ENCODE results near the gene MINK1.
A peak's percentile ranks its signal among the peaks of the same experiment; 100 is the strongest.
"Not testable (repeated sequence)": the region's sequence is repeated elsewhere in the genome, so short reads cannot be mapped to it uniquely, and the experiment has no call there.

Gene MINK1

GRCh38 chr17:4908711-4909496, 75.8 kb downstream of the MINK1 start:
- Histone ChIP-seq H3K27ac (ENCODE audit: low read length) (no peak overlapping the region), H3K4me3 (ENCODE audit: low read length) (no peak overlapping the region), H3K27me3 (ENCODE audit: control insufficient read depth, insufficient read depth, low read length) (no peaks in the 10 kb centered on the region), H3K36me3 (ENCODE audit: control insufficient read depth, insufficient read depth, low read length) (no peaks in the 10 kb centered on the region), H3K9me3 (ENCODE audit: control insufficient read depth, insufficient read depth, low read length) (no peaks in the 10 kb centered on the region), H3K4me1 (ENCODE audit: control insufficient read depth, insufficient read depth, low read length) (peaks cover 6% of the 10 kb centered on the region; the same call in 1 of the 2 replicates)
- peak; percentile 78 for DNase-seq (ENCODE audit: low read depth, low spot score)
- no CpG with 5 or more reads among the region's 20 CpGs for WGBS (ENCODE audit: insufficient coverage, insufficient read length)

- no peaks in the 10 kb centered on the region for H3K27me3 ChIP-seq (ENCODE audit: control insufficient read depth, insufficient read depth, low read length)
- H3K4me1 ChIP-seq (ENCODE audit: control insufficient read depth, insufficient read depth, low read length), result 0 out of 2 replicates have a peak, but pooled peaks cover 2% of the 10 kb centered on the region
- H3K36me3 ChIP-seq (ENCODE audit: control insufficient read depth, insufficient read depth, low read length), result no peaks in the 10 kb centered on the region
- no CpG with 5 or more reads among the region's 1 CpG for WGBS (ENCODE audit: insufficient coverage, insufficient read length)
- no peak overlapping the region for H3K27ac ChIP-seq (ENCODE audit: low read length)
- H3K4me3 ChIP-seq (ENCODE audit: low read length), result no peak overlapping the region
- DNase-seq (ENCODE audit: low read depth, low spot score), result no peak
- no peaks in the 10 kb centered on the region for H3K9me3 ChIP-seq (ENCODE audit: control insufficient read depth, insufficient read depth, low read length)
These were observed 80.9 kb downstream of the MINK1 start for GRCh38 chr17:4913994-4914393.

- not testable (repeated sequence) for DNase-seq (ENCODE audit: low read depth, low spot score); H3K36me3 ChIP-seq (ENCODE audit: control insufficient read depth, insufficient read depth, low read length); H3K4me3 ChIP-seq (ENCODE audit: low read length); H3K27me3 ChIP-seq (ENCODE audit: control insufficient read depth, insufficient read depth, low read length); H3K4me1 ChIP-seq (ENCODE audit: control insufficient read depth, insufficient read depth, low read length); H3K9me3 ChIP-seq (ENCODE audit: control insufficient read depth, insufficient read depth, low read length); H3K27ac ChIP-seq (ENCODE audit: low read length)
- no CpG with 5 or more reads among the region's 4 CpGs for WGBS (ENCODE audit: insufficient coverage, insufficient read length)
These were observed 81.4 kb downstream of the MINK1 start for GRCh38 chr17:4914551-4914950.

GRCh38 chr17:4919511-4920047, 86.4 kb downstream of the MINK1 start:
- H3K4me3 ChIP-seq (ENCODE audit: low read length), result no peak overlapping the region
- WGBS (ENCODE audit: insufficient coverage, insufficient read length), result no CpG with 5 or more reads among the region's 8 CpGs
- H3K36me3 ChIP-seq (ENCODE audit: control insufficient read depth, insufficient read depth, low read length), result no peaks in the 10 kb centered on the region
- no peak for DNase-seq (ENCODE audit: low read depth, low spot score)
- H3K27me3 ChIP-seq (ENCODE audit: control insufficient read depth, insufficient read depth, low read length), result no peaks in the 10 kb centered on the region
- H3K27ac ChIP-seq (ENCODE audit: low read length), result no peak overlapping the region
- H3K9me3 ChIP-seq (ENCODE audit: control insufficient read depth, insufficient read depth, low read length), result no peaks in the 10 kb centered on the region
- H3K4me1 ChIP-seq (ENCODE audit: control insufficient read depth, insufficient read depth, low read length), result no peaks in the 10 kb centered on the region

GRCh38 chr17:4920351-4921048, 87.4 kb downstream of the MINK1 start:
- H3K4me3 ChIP-seq (ENCODE audit: low read length), result no peak overlapping the region
- DNase-seq (ENCODE audit: low read depth, low spot score), result no peak
- no peak overlapping the region for H3K27ac ChIP-seq (ENCODE audit: low read length)
- no CpG with 5 or more reads among the region's 10 CpGs for WGBS (ENCODE audit: insufficient coverage, insufficient read length)
- H3K4me1 ChIP-seq (ENCODE audit: control insufficient read depth, insufficient read depth, low read length), result no peaks in the 10 kb centered on the region
- H3K9me3 ChIP-seq (ENCODE audit: control insufficient read depth, insufficient read depth, low read length), result no peaks in the 10 kb centered on the region
- H3K27me3 ChIP-seq (ENCODE audit: control insufficient read depth, insufficient read depth, low read length), result no peaks in the 10 kb centered on the region
- no peaks in the 10 kb centered on the region for H3K36me3 ChIP-seq (ENCODE audit: control insufficient read depth, insufficient read depth, low read length)

GRCh38 chr17:4921320-4921719, 88.2 kb downstream of the MINK1 start:
- H3K27me3 ChIP-seq (ENCODE audit: control insufficient read depth, insufficient read depth, low read length), result no peaks in the 10 kb centered on the region
- no CpG with 5 or more reads among the region's 4 CpGs for WGBS (ENCODE audit: insufficient coverage, insufficient read length)
- no peaks in the 10 kb centered on the region for H3K4me1 ChIP-seq (ENCODE audit: control insufficient read depth, insufficient read depth, low read length)
- no peaks in the 10 kb centered on the region for H3K9me3 ChIP-seq (ENCODE audit: control insufficient read depth, insufficient read depth, low read length)
- no peak for DNase-seq (ENCODE audit: low read depth, low spot score)
- no peak overlapping the region for H3K4me3 ChIP-seq (ENCODE audit: low read length)
- H3K36me3 ChIP-seq (ENCODE audit: control insufficient read depth, insufficient read depth, low read length), result no peaks in the 10 kb centered on the region
- no peak overlapping the region for H3K27ac ChIP-seq (ENCODE audit: low read length)

GRCh38 chr17:4926577-4927335, 93.6 kb downstream of the MINK1 start:
- not testable (repeated sequence) for H3K4me1 ChIP-seq (ENCODE audit: control insufficient read depth, insufficient read depth, low read length); H3K27me3 ChIP-seq (ENCODE audit: control insufficient read depth, insufficient read depth, low read length); H3K4me3 ChIP-seq (ENCODE audit: low read length); DNase-seq (ENCODE audit: low read depth, low spot score); H3K9me3 ChIP-seq (ENCODE audit: control insufficient read depth, insufficient read depth, low read length); H3K36me3 ChIP-seq (ENCODE audit: control insufficient read depth, insufficient read depth, low read length); H3K27ac ChIP-seq (ENCODE audit: low read length)
- no CpG with 5 or more reads among the region's 24 CpGs for WGBS (ENCODE audit: insufficient coverage, insufficient read length)

- 0 out of 2 replicates have a peak, but pooled peaks cover 2% of the 10 kb centered on the region for H3K36me3 ChIP-seq (ENCODE audit: control insufficient read depth, insufficient read depth, low read length)
- no peaks in the 10 kb centered on the region for H3K9me3 ChIP-seq (ENCODE audit: control insufficient read depth, insufficient read depth, low read length)
- 100% methylated on average over 1 of the region's 18 CpGs for WGBS (ENCODE audit: insufficient coverage, insufficient read length)
- no peak overlapping the region for H3K4me3 ChIP-seq (ENCODE audit: low read length)
- no peaks in the 10 kb centered on the region for H3K4me1 ChIP-seq (ENCODE audit: control insufficient read depth, insufficient read depth, low read length)
- H3K27ac ChIP-seq (ENCODE audit: low read length), result no peak overlapping the region
- no peaks in the 10 kb centered on the region for H3K27me3 ChIP-seq (ENCODE audit: control insufficient read depth, insufficient read depth, low read length)
- no peak for DNase-seq (ENCODE audit: low read depth, low spot score)
These were observed 95.7 kb downstream of the MINK1 start for GRCh38 chr17:4928881-4929280.

- no peaks in the 10 kb centered on the region for H3K4me1 ChIP-seq (ENCODE audit: control insufficient read depth, insufficient read depth, low read length)
- no CpG with 5 or more reads among the region's 14 CpGs for WGBS (ENCODE audit: insufficient coverage, insufficient read length)
- H3K27ac ChIP-seq (ENCODE audit: low read length), result no peak within 1 kb of the TSS
These were observed 98.8 kb downstream of the MINK1 start, which contains the start of gene GP1BA for GRCh38 chr17:4931963-4932362. Gene GP1BA, plus strand, starts transcription at chr17:4932277. Its CDS starts 328 bp downstream, at chr17:4932605.

GRCh38 chr17:4932756-4933155, 99.6 kb downstream of the MINK1 start:
- WGBS (ENCODE audit: insufficient coverage, insufficient read length), result no CpG with 5 or more reads among the region's 12 CpGs

More at GRCh38 chr17:4931963-4932362, 98.8 kb downstream of the MINK1 start, which contains the start of gene GP1BA:
- Histone ChIP-seq H3K9me3 (ENCODE audit: control insufficient read depth, insufficient read depth, low read length) (no peaks in the 10 kb centered on the region), H3K4me3 (ENCODE audit: low read length) (no peak within 1 kb of the TSS), H3K36me3 (ENCODE audit: control insufficient read depth, insufficient read depth, low read length) (0 out of 2 replicates have a peak, but pooled peaks cover 2% of the 10 kb centered on the region), H3K27me3 (ENCODE audit: control insufficient read depth, insufficient read depth, low read length) (no peaks in the 10 kb centered on the region)
- DNase-seq (ENCODE audit: low read depth, low spot score), result no peak

More at GRCh38 chr17:4932756-4933155, 99.6 kb downstream of the MINK1 start:
- H3K27ac ChIP-seq (ENCODE audit: low read length), result no peak overlapping the region
- peaks cover 2% of the 10 kb centered on the region; the same call in 1 of the 2 replicates for H3K36me3 ChIP-seq (ENCODE audit: control insufficient read depth, insufficient read depth, low read length)
- no peaks in the 10 kb centered on the region for H3K4me1 ChIP-seq (ENCODE audit: control insufficient read depth, insufficient read depth, low read length)
- no peak for DNase-seq (ENCODE audit: low read depth, low spot score)
- no peaks in the 10 kb centered on the region for H3K27me3 ChIP-seq (ENCODE audit: control insufficient read depth, insufficient read depth, low read length)
- no peak overlapping the region for H3K4me3 ChIP-seq (ENCODE audit: low read length)
- no peaks in the 10 kb centered on the region for H3K9me3 ChIP-seq (ENCODE audit: control insufficient read depth, insufficient read depth, low read length)

Data from iPS DF 6.9 (cell line).